Thoracic aorta endothelial cell (primary cell): ENCODE data around the gene CNMD. TPM values are rescaled to one million over a fixed set of nuclear protein-coding genes. Genes with fewer than 3 reads are reported as not detected.

Experiments
- total RNA-seq: library from RNA; depleted of rRNA; stranded (reverse); fragments of >200 nt; gene quantifications from 2 replicates; pipeline ENCODE4 v1.2.3, GENCODE V29; 2012

Gene CNMD
- total RNA-seq = not detected in 2 replicates

DNA sequence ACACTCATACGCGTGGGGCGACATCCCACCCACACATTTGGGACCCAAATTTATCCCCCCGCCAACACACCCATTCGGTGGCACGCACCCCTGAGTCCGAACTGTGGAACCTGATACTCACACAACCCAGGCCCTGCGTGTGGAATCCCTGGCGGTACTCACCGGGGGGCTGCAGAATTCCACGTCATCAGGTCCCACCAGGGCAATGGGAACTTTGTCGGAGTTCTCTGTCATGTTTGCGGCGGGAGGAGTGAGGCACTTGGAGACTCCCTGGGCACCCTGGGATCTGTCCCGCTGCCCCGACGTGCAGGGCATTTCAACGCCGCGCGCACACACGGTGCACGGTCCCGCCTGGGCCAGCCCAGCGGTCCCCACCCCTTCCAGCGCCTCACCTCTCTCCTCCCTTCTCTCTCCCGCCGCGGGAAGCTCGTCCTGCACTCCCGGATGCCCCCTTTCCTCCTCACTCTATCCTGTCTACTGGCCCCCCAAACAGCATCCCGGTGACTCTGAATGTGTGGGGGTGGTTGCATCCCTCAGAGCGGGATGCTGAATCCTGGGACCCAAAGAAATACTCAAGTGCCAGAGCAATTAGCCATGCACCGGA, at the start of gene CNMD:
Gene CNMD, minus strand, starts transcription at position 353 of the 604 bp plus-strand sequence. Its CDS starts 119 bp downstream, at position 234.

Other genes with a start within 250 kb of the CNMD start
- gene HNRNPA1L2, start 97.4 kb downstream of the CNMD start, total RNA-seq = 3.7 and 5.3 TPM in 2 replicates
- gene SUGT1, start 87.0 kb downstream of the CNMD start, total RNA-seq = 80.5 and 81.8 TPM in 2 replicates
- gene PCDH8, start 108.8 kb upstream of the CNMD start, total RNA-seq = not detected in 2 replicates